ENCODE results near the gene FRAS1. TPM values are rescaled to one million over a fixed set of nuclear protein-coding genes. Genes with fewer than 3 reads are reported as not detected.

The FRAS1 gene
- total and polyA plus RNA-seq, 8 donors: 15.3 to 48.9 (median 40.4) TPM

- no peak for ATAC-seq
- no peaks in the 10 kb centered on the region for H3K4me1 ChIP-seq
Observed at GRCh38 chr4:78218260-78218659, 161.1 kb downstream of the FRAS1 start.

DNA sequence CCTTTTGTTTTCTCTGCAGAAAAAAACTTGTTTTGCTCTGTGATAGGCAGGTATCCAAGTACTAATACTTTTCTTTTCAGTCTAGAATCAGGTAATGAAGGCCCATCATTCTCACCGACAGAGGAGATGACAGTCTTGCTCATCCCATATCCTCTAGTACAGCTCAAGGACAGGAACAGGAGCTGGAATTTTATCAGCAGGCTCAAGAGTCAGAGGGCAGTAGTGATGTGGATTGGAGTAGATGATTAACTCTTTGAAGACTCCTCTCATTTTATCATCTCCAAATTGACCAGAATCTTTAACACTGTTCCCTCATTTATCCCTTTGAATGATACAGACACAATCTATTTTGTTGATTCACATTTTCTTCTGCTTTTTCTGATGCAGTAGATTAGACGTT, 162.7 kb downstream of the FRAS1 start:
- no peak for ATAC-seq
- H3K9me3 ChIP-seq: no peaks in the 10 kb centered on the region
- intact Hi-C loops (cut with DNase I): no loop called here

More at GRCh38 chr4:78218260-78218659, 161.1 kb downstream of the FRAS1 start:
- no peaks in the 10 kb centered on the region for H3K27me3 ChIP-seq
- H3K36me3 ChIP-seq: no peaks in the 10 kb centered on the region
- DNase-seq: no peak
- H3K27ac ChIP-seq: no peak overlapping the region
- no peaks in the 10 kb centered on the region for H3K9me3 ChIP-seq
- TF ChIP-seq, protein P1, sequence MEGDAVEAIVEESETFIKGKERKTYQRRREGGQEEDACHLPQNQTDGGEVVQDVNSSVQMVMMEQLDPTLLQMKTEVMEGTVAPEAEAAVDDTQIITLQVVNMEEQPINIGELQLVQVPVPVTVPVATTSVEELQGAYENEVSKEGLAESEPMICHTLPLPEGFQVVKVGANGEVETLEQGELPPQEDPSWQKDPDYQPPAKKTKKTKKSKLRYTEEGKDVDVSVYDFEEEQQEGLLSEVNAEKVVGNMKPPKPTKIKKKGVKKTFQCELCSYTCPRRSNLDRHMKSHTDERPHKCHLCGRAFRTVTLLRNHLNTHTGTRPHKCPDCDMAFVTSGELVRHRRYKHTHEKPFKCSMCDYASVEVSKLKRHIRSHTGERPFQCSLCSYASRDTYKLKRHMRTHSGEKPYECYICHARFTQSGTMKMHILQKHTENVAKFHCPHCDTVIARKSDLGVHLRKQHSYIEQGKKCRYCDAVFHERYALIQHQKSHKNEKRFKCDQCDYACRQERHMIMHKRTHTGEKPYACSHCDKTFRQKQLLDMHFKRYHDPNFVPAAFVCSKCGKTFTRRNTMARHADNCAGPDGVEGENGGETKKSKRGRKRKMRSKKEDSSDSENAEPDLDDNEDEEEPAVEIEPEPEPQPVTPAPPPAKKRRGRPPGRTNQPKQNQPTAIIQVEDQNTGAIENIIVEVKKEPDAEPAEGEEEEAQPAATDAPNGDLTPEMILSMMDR (IDR thresholded peaks at IDR 0.05): no peak
- H3K4me3 ChIP-seq: no peak overlapping the region
- intact Hi-C loops (cut with DNase I): no loop called here

DNA sequence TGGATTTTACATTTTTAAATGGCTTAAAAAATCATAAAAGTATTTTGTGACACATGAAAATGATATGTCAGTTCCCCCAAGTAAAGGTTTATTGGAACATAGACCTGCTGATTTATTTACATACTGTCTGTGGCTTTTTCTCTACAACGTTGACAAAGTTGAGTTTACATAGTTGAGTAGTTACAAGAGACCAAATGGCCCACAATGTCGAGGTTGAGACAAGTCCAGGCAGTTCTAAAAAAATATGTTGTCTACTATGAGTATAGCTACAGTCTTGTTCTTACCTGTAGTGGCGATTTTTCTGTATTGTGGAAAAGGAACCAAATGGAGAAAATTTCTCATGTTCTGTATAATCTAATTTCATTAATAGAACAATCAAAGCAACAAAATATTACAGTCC, 163.2 kb downstream of the FRAS1 start:
- no peak for DNase-seq
- ATAC-seq: no peak
- no peaks in the 10 kb centered on the region for H3K36me3 ChIP-seq
- no peaks in the 10 kb centered on the region for H3K27me3 ChIP-seq
- H3K4me3 ChIP-seq: no peak overlapping the region
- peaks cover 0 to 1% of the 10 kb centered on the region in 2 donors for H3K9me3 ChIP-seq
- no peak overlapping the region for H3K27ac ChIP-seq
- H3K4me1 ChIP-seq: no peaks in the 10 kb centered on the region
- intact Hi-C loops (cut with DNase I): no loop called here
- TF ChIP-seq, protein P1 (IDR thresholded peaks at IDR 0.05): no peak

More for the DNA sequence above, 162.7 kb downstream of the FRAS1 start:
- TF ChIP-seq, protein P1 (IDR thresholded peaks at IDR 0.05): no peak
- H3K4me1 ChIP-seq: no peaks in the 10 kb centered on the region
- no peaks in the 10 kb centered on the region for H3K27me3 ChIP-seq
- H3K36me3 ChIP-seq: no peaks in the 10 kb centered on the region
- H3K27ac ChIP-seq: no peak overlapping the region
- no peak overlapping the region for H3K4me3 ChIP-seq
- no peak for DNase-seq

GRCh38 chr4:78222575-78223186, 165.6 kb downstream of the FRAS1 start:
- Histone ChIP-seq H3K36me3 (no peaks in the 10 kb centered on the region), H3K27ac (no peak overlapping the region), H3K9me3 (peaks cover 0 to 18% of the 10 kb centered on the region in 2 donors), H3K4me1 (no peaks in the 10 kb centered on the region), H3K4me3 (no peak overlapping the region), H3K27me3 (no peaks in the 10 kb centered on the region)
- ATAC-seq (no peak), DNase-seq (no peak)
- intact Hi-C loops (cut with DNase I): no loop called here
- TF ChIP-seq, protein P1 (IDR thresholded peaks at IDR 0.05): no peak

- TF ChIP-seq, protein P1 (IDR thresholded peaks at IDR 0.05): no peak
- DNase-seq: no peak
- H3K9me3 ChIP-seq: peaks cover 0 to 18% of the 10 kb centered on the region in 2 donors
- no peaks in the 10 kb centered on the region for H3K36me3 ChIP-seq
- no peaks in the 10 kb centered on the region for H3K4me1 ChIP-seq
- no peak overlapping the region for H3K27ac ChIP-seq
- ATAC-seq: no peak
- intact Hi-C loops (cut with DNase I): no loop called here
- no peaks in the 10 kb centered on the region for H3K27me3 ChIP-seq
- no peak overlapping the region for H3K4me3 ChIP-seq
Observed at GRCh38 chr4:78225236-78225635, 168.1 kb downstream of the FRAS1 start.
